ENCODE results near the gene ADAM12. TPM values are rescaled to one million over a fixed set of nuclear protein-coding genes. Genes with fewer than 3 reads are reported as not detected.

The ADAM12 gene
- total RNA-seq, 1 experiment from 2014 or later, result 0.24 TPM

- 100% methylated on average over 3 of the region's 4 CpGs for WGBS (ENCODE audit: extremely low coverage, insufficient read length, low lambda C conversion rate)
- Histone ChIP-seq H3K56ac (ENCODE audit: insufficient read length, low read depth, low read length) (no peak overlapping the region), H3K79me2 (ENCODE audit: insufficient read depth, low read length) (peaks cover 2% of the 10 kb centered on the region; the same call in 1 of the 2 replicates), H2BK20ac (ENCODE audit: low read depth, low read length, poor library complexity, severe bottlenecking) (no peak overlapping the region), H4K91ac (ENCODE audit: insufficient read length, low read depth, low read length) (no peak overlapping the region), H4K20me1 (ENCODE audit: control insufficient read depth, insufficient read depth, insufficient read length) (no peaks in the 10 kb centered on the region), H3K23me2 (ENCODE audit: insufficient read length, low read depth, low read length, poor library complexity, severe bottlenecking) (peaks cover 15% of the 10 kb centered on the region), H3K23ac (ENCODE audit: insufficient read length, low read depth, low read length) (no peak overlapping the region), H2BK5ac (ENCODE audit: insufficient read length, low read length) (no peak overlapping the region), H3K4ac (ENCODE audit: low read depth, low read length) (no peak overlapping the region), H3K27me3 (ENCODE audit: insufficient read depth, low read length) (peaks cover 11% of the 10 kb centered on the region; the same call in 1 of the 2 replicates), H4K8ac (replicated peaks; ENCODE audit: insufficient read length, low read depth, low read length) (no peak overlapping the region), H3K27ac (ENCODE audit: insufficient read length, low read depth, low read length) (no peak overlapping the region), H2BK120ac (ENCODE audit: low read depth, low read length, poor library complexity, severe bottlenecking) (no peak overlapping the region), H3K18ac (ENCODE audit: insufficient read length, low read depth, low read length) (no peak overlapping the region), H3T11ph (ENCODE audit: low read length) (no peak overlapping the region), H4K5ac (ENCODE audit: insufficient read length, low read depth, low read length) (no peak overlapping the region), H2AK5ac (ENCODE audit: insufficient read length, low read length) (no peak overlapping the region), H2AFZ (ENCODE audit: low read length) (no peak overlapping the region), H3K9me3 (ENCODE audit: control insufficient read depth, low read depth, low read length) (no peaks in the 10 kb centered on the region), H3K4me2 (ENCODE audit: insufficient read depth, insufficient read length, low read length) (no peak overlapping the region), H3K9ac (ENCODE audit: extremely low read depth, insufficient read length, low read length) (no peak overlapping the region), H2BK12ac (ENCODE audit: insufficient read length, low read depth, low read length) (no peak overlapping the region), H3K4me1 (ENCODE audit: insufficient read depth, low read length) (no peaks in the 10 kb centered on the region), H2BK15ac (ENCODE audit: low read depth, low read length) (no peak overlapping the region), H3K14ac (ENCODE audit: insufficient read depth, low read length) (no peak overlapping the region), H3K79me1 (ENCODE audit: insufficient read depth, low read depth, low read length, poor library complexity, severe bottlenecking) (no peaks in the 10 kb centered on the region)
- Mint-ChIP-seq H3K4me1 (peaks cover 13 to 22% of the 10 kb centered on the region in 2 experiments), H3K36me3 (ENCODE audit: insufficient read depth in 1 of 3, low read depth in 3 of 3) (peaks cover 0 to 4% (median 2%) of the 10 kb centered on the region in 3 experiments; a peak in 1 of 7 replicates), H3K27me3 (ENCODE audit: low read depth) (peaks cover 58% of the 10 kb centered on the region), H3K4me3 (no peak overlapping the region), H3K27ac (no peak overlapping the region), H3K9me3 (peaks cover 0 to 3% of the 10 kb centered on the region in 2 experiments; a peak in 1 of 5 replicates)
- no peak for TF ChIP-seq CTCF (conservative IDR thresholded peaks at IDR 0.05)
- DNase-seq, result no peak
Observed at GRCh38 chr10:126390324-126390723, 2.0 kb upstream of the ADAM12 start.

Measured in H9 (cell line).